ENCODE data around the gene SFN.
A peak's percentile ranks its signal among the peaks of the same experiment; 100 is the strongest.

The SFN gene

GRCh38 chr1:26826261-26827105, 36.5 kb upstream of the SFN start, which contains the start of gene ZDHHC18:
TSS of gene ZDHHC18 (plus strand) at chr1:26826688. CDS start at chr1:26826805, 117 bp downstream.
- H3K4me3 ChIP-seq (ENCODE audit: low read depth in 1 of 2, low read length in 2 of 2) = peak within 1 kb of the TSS; percentile 85 to 86
- H3K79me2 ChIP-seq (ENCODE audit: insufficient read depth, low read length) = peaks cover 48% of the 10 kb centered on the region
- H3K27ac ChIP-seq (ENCODE audit: low read length) = peak within 1 kb of the TSS; percentile 94
- H3K4me1 ChIP-seq (ENCODE audit: insufficient read depth, low read length) = peaks cover 39% of the 10 kb centered on the region
- DNase-seq = peak; percentile 70
- peak within 1 kb of the TSS; percentile 92 for H3K9ac ChIP-seq (ENCODE audit: low read depth, low read length)
- H4K20me1 ChIP-seq (ENCODE audit: insufficient read depth, low read length) = peaks cover 20% of the 10 kb centered on the region; the same call in 1 of the 2 replicates
- peaks cover 16% of the 10 kb centered on the region for H3K36me3 ChIP-seq (ENCODE audit: insufficient read depth, low read length)
- peak within 1 kb of the TSS; percentile 100 for H2AFZ ChIP-seq (ENCODE audit: low read depth, low read length)
- ATAC-seq (ENCODE audit: insufficient read depth, low read depth) = peak; percentile 84
- H3K27me3 ChIP-seq (ENCODE audit: insufficient read depth, low read length, poor library complexity) = no peaks in the 10 kb centered on the region
- no peaks in the 10 kb centered on the region for H3K9me3 ChIP-seq (ENCODE audit: insufficient read depth, low read length, severe bottlenecking)
- peak within 1 kb of the TSS; percentile 90 for H3K4me2 ChIP-seq (ENCODE audit: insufficient read depth, low read length)
- TF ChIP-seq EZH2 (IDR thresholded peaks at IDR 0.05; ENCODE audit: borderline replicate concordance, low read depth, low read length, severe bottlenecking) = no peak
- TF ChIP-seq CTCF (IDR thresholded peaks at IDR 0.05; ENCODE audit: borderline replicate concordance, extremely low read depth, low read length, poor library complexity, severe bottlenecking) = peak; percentile 74

GRCh38 chr1:26827106-26827604, 35.8 kb upstream of the SFN start:
- TF ChIP-seq CTCF (IDR thresholded peaks at IDR 0.05; ENCODE audit: borderline replicate concordance, extremely low read depth, low read length, poor library complexity, severe bottlenecking) (no peak), EZH2 (IDR thresholded peaks at IDR 0.05; ENCODE audit: borderline replicate concordance, low read depth, low read length, severe bottlenecking) (no peak)
- Histone ChIP-seq H3K9me3 (ENCODE audit: insufficient read depth, low read length, severe bottlenecking) (no peaks in the 10 kb centered on the region), H4K20me1 (ENCODE audit: insufficient read depth, low read length) (peaks cover 26% of the 10 kb centered on the region), H3K9ac (ENCODE audit: low read depth, low read length) (peak overlapping the region; percentile 92), H3K36me3 (ENCODE audit: insufficient read depth, low read length) (peaks cover 22% of the 10 kb centered on the region), H2AFZ (ENCODE audit: low read depth, low read length) (peak overlapping the region; percentile 68), H3K4me2 (ENCODE audit: insufficient read depth, low read length) (peak overlapping the region; percentile 90), H3K27ac (ENCODE audit: low read length) (peak overlapping the region; percentile 72), H3K79me2 (ENCODE audit: insufficient read depth, low read length) (peaks cover 52% of the 10 kb centered on the region), H3K4me1 (ENCODE audit: insufficient read depth, low read length) (peaks cover 39% of the 10 kb centered on the region), H3K4me3 (ENCODE audit: low read depth in 1 of 2, low read length in 2 of 2) (peak overlapping the region; percentile 85 to 86; a peak in 3 of 4 replicates), H3K27me3 (ENCODE audit: insufficient read depth, low read length, poor library complexity) (no peaks in the 10 kb centered on the region)
- ATAC-seq (ENCODE audit: insufficient read depth, low read depth) = peak; percentile 15; the same call in 1 of the 3 replicates
- no peak for DNase-seq

GRCh38 chr1:26827663-26828062, 35.3 kb upstream of the SFN start:
- TF ChIP-seq EZH2 (IDR thresholded peaks at IDR 0.05; ENCODE audit: borderline replicate concordance, low read depth, low read length, severe bottlenecking) (no peak), CTCF (IDR thresholded peaks at IDR 0.05; ENCODE audit: borderline replicate concordance, extremely low read depth, low read length, poor library complexity, severe bottlenecking) (no peak)
- DNase-seq (no peak), ATAC-seq (ENCODE audit: insufficient read depth, low read depth) (no peak)
- Histone ChIP-seq H3K9me3 (ENCODE audit: insufficient read depth, low read length, severe bottlenecking) (no peaks in the 10 kb centered on the region), H3K36me3 (ENCODE audit: insufficient read depth, low read length) (peaks cover 28% of the 10 kb centered on the region), H3K79me2 (ENCODE audit: insufficient read depth, low read length) (peaks cover 52% of the 10 kb centered on the region), H3K9ac (ENCODE audit: low read depth, low read length) (peak overlapping the region; percentile 92), H2AFZ (ENCODE audit: low read depth, low read length) (peak overlapping the region; percentile 68), H3K4me1 (ENCODE audit: insufficient read depth, low read length) (peaks cover 39% of the 10 kb centered on the region), H3K27ac (ENCODE audit: low read length) (peak overlapping the region; percentile 72), H3K4me3 (ENCODE audit: low read depth in 1 of 2, low read length in 2 of 2) (peak overlapping the region; percentile 85 to 86; a peak in 3 of 4 replicates), H3K4me2 (ENCODE audit: insufficient read depth, low read length) (peak overlapping the region; percentile 90), H4K20me1 (ENCODE audit: insufficient read depth, low read length) (peaks cover 31% of the 10 kb centered on the region), H3K27me3 (ENCODE audit: insufficient read depth, low read length, poor library complexity) (no peaks in the 10 kb centered on the region)

All from DND-41 (cell line).